HTERT RPE-1 (cell line): Measurements from ENCODE around the gene SELPLG.
"Not testable (repeated sequence)": the region's sequence is repeated elsewhere in the genome, so short reads cannot be mapped to it uniquely, and the experiment has no call there.

Experiments used
- in situ Hi-C: fragments of 300-500 bp; cut with MboI; formaldehyde crosslinking; loops from 4 replicates; pipeline ENCODE4 v1.14.3; 2020; ENCODE audit warnings: low sequenced_read_pairs

The SELPLG gene, protein sequence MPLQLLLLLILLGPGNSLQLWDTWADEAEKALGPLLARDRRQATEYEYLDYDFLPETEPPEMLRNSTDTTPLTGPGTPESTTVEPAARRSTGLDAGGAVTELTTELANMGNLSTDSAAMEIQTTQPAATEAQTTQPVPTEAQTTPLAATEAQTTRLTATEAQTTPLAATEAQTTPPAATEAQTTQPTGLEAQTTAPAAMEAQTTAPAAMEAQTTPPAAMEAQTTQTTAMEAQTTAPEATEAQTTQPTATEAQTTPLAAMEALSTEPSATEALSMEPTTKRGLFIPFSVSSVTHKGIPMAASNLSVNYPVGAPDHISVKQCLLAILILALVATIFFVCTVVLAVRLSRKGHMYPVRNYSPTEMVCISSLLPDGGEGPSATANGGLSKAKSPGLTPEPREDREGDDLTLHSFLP

GRCh38 chr12:108633534-108634248 lies at the start of gene SELPLG:
Gene SELPLG (minus strand): TSS chr12:108633894. CDS start chr12:108624307, 9,587 bp downstream.
- in situ Hi-C loops, result no loop called here

DNA sequence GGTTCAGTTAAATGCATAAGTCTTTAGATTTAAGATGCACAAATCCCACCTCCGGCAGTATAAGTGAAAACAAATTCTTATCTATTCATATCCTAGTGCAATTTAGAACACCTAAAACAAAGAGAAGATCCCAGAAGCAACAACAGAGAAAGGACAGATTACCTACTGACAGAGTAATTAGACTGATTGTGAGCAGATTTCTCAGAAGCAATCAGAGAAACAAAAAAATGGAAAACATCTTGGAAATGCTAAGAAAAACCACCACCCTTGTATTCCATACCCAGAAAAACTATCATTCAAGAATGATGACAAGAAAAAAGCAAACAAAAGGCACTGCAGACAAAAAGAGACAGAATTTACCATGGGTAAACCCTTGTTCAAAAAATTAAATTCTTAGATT lies 47.6 kb upstream of the SELPLG start:
- in situ Hi-C loops, result no loop called here

GRCh38 chr12:108679106-108679681 lies 45.5 kb upstream of the SELPLG start:
- in situ Hi-C loops, result no loop called here

- in situ Hi-C loops, result no loop called here
Measured at GRCh38 chr12:108678104-108678730, 44.5 kb upstream of the SELPLG start.

DNA sequence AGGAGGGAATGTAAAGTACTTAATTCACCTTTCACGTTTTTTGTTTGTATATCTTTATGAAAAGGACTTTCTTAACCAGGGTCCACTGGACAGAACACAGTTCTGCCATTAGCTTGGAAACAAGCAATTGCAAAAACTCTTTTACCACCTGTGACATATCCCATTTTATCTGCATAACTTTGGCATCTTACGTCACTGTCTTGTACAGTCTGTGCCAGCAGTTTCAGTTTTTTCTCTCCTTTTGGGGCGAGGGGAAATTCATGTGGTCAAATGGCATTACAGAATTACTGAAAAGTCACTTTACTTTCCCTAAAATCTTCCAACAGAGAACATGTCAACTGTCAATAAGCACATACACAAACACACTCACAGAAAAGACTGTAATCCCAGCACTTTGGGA lies 43.7 kb upstream of the SELPLG start:
- in situ Hi-C loops, result no loop called here

DNA sequence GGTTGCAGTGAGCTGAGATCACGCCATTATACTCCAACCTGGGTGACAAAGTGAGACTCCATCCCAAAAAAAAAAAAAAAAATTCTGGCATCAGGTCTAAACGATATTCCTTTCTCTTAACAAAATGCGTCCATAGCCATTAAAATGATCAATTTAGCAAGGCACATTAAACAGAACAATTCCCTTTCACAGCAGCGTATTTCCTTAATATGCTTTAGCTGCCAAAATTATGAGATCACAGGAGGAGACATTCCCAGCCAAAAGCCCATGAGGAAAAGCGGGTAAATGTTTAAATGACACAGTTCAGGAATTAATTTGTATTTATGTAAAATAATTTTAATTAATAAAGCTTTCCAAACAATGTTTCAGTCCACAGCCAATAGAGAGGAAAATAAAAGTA lies 43.0 kb upstream of the SELPLG start:
- in situ Hi-C loops, result no loop called here

DNA sequence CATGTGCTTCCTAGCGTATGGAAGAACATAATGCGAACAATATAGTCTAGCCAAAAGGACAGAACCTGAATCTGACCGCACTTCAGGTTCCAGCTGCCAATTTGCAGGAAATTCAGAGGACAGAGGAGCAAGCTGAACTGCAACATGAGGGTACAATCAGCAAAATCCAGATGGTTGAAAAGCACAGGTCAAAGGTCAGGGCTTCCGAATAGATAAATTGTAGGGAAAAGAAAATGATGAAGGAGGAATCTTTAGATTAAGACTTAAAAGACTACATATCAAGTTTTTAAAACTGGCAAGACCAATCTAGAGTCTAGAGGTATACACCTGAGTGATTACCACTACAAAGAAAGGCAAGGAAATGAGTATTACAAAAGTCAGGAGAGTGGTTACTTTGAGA lies 42.1 kb upstream of the SELPLG start:
- in situ Hi-C loops, result no loop called here

GRCh38 chr12:108672054-108672453 lies 38.4 kb upstream of the SELPLG start:
- in situ Hi-C loops, result no loop called here

- in situ Hi-C loops, result no loop called here
Measured at GRCh38 chr12:108671110-108671509, 37.4 kb upstream of the SELPLG start.

DNA sequence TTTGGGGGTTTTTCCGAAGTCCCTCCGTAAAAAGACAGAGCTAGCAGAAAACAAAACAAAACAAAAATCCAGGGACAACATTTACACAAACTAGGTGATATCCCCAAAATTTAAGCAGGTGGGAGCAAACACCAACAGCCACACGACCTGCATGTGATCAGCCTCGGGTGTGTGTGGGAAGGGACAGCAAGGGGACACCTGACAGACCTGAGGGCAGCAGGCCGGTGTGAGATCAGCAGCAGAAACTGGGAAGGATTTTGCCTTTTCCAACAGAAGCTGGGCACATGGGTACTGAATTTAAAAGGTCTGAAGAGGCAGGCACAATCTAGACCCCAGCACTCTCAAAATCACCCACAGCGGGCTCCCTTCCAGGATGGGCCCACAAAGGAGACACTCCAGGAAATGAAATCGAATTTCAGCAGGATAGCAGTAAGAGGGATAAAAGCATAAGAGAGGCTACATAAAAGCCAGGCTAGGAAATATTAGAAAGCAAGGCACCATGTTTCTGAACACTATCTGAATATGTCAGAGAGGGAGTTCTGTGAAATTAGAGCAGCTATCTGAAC lies 36.5 kb upstream of the SELPLG start:
- in situ Hi-C loops, result no loop called here

GRCh38 chr12:108668542-108668941 lies 34.8 kb upstream of the SELPLG start:
- in situ Hi-C loops, result no loop called here

DNA sequence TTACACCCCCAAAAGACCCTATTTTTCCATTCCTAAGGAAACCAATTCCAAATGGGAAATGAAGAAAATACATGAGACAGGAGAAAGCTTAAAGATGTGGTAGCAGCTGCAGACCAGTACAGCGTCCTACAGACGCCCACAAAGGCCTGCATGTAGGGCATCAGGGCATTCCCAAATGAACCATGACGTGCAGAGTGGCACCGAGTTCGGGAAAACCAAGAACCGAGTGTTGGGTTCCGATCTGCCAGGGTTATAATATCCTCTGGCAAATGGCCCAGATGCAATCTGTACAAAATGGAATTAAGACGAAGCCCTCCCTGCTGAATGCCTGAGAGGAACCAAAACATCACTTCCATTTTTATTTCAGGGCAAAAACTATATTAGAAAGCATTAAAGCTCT lies 34.4 kb upstream of the SELPLG start:
- in situ Hi-C loops, result no loop called here

GRCh38 chr12:108667349-108667748 lies 33.7 kb upstream of the SELPLG start:
- in situ Hi-C loops, result no loop called here

- in situ Hi-C loops, result no loop called here
Measured at GRCh38 chr12:108666401-108666881, 32.7 kb upstream of the SELPLG start.

DNA sequence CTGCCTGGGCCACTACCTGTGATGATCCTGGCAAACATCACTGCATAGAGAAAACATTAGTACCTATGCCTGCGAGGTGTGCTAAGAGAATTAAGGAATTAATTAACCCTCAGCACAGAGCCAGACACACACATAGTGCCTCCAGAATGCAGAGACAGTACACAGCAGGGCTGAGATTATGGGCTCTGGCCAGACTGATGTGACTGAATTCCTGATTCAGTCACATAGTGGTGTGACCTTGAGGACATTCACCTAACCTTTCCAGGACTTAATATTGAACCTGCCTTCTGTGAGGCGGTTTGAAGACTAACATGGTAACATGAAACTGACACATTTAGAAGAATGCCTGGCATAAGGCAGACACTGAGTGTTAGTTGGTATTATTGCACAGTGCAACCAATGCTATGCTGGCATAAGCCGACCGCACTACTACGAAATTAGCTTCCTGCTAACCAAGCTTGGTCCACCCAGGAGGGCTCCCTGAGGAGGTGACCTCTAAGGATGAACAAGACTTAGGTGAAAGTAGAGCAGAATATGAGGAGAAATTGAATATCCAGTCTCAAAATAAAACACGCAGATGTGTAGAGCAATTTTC lies 32.0 kb upstream of the SELPLG start:
- in situ Hi-C loops, result no loop called here

- in situ Hi-C loops, result no loop called here
Measured at GRCh38 chr12:108664338-108665258, 30.9 kb upstream of the SELPLG start.

DNA sequence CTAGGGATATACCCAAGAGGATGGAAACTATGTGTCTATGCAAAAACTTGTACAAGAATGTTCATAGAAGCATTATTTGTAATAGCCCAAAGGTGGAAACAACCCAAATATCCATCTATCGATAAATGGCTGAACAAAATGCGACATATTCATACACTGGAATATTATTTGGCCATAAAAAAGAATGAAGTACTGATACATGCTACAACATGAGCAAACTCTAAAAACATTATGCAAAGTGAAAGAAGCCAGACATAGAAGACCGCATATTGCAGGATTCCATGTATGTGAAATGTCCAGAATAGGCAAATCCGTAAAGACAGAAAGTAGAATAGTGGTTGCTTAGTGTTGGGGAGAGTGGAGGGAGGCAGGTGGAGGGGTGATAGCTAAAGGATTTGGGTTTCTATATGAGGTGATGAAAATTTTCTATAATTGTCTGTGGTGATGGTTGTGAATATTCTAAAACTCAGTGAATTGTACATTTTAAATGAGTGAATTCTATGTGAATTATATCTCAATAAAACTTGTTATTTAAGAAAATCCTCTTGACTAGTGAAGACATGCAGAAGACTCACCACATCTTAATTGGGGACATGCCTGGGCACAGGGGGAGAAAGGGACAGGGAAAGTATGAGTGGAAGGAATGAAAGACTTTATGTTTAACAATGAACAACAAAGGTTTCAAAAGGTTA lies 29.8 kb upstream of the SELPLG start:
- in situ Hi-C loops, result no loop called here

- in situ Hi-C loops, result not testable (repeated sequence)
Measured at GRCh38 chr12:108658115-108658514, 24.4 kb upstream of the SELPLG start.
